ENCODE results near the gene BEND7.

- TF ChIP-seq CTCF (optimal IDR thresholded peaks at IDR 0.05 in 1 of 3, IDR thresholded peaks at IDR 0.05 in 1 of 3, conservative IDR thresholded peaks at IDR 0.05 in 1 of 3; ENCODE audit: extremely low read depth in 1 of 3, insufficient read depth in 2 of 3, low read length in 3 of 3) (no peak), EZH2 (IDR thresholded peaks at IDR 0.05; ENCODE audit: low read length) (no peak)
Measured at GRCh38 chr10:13399236-13399635, 129.6 kb downstream of the BEND7 start.
